ENCODE results near the gene FAM187B.
A peak's percentile ranks its signal among the peaks of the same experiment; 100 is the strongest.

The FAM187B gene

DNA sequence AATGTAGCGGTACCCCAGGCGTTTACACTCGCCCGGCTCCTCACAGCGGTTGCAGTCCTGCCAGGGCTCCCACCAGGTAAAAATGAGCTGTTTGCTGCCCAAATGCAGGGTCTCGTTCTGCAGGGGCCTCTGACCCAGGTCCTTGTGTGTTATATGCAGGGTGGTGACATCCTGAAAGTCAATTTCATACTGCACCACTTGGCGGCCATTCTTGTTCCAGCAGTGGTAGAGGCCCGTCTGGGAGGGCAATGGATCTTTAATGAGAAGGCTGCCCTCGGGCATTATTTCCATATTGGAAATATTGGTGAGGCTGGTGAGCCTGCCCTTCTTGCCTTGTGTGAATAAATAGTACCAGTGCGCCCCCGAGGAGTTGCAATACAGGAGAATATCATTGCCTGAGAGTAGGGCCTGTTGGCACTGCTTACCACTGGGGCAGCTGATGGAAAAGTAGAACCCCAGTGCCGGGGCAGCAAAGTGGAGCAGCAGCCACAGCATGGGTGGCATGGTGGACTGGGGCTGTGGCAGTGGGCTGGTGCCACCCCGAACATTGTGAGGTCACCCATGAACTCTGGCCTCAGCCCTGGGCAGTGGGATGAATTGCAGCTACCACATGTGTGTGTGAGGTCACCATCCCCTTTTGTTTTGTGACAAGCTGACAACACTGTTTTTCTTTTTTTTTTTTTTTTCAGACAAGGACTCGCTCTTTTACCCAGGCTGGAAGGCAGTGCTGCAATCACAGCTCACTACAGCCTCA is at the start of gene FAM187B:
TSS of gene FAM187B (minus strand) at position 563 of the 754 bp plus-strand sequence. CDS start at position 504, 59 bp downstream.
- no peak for DNase-seq (ENCODE audit: low read depth, low spot score)

DNA sequence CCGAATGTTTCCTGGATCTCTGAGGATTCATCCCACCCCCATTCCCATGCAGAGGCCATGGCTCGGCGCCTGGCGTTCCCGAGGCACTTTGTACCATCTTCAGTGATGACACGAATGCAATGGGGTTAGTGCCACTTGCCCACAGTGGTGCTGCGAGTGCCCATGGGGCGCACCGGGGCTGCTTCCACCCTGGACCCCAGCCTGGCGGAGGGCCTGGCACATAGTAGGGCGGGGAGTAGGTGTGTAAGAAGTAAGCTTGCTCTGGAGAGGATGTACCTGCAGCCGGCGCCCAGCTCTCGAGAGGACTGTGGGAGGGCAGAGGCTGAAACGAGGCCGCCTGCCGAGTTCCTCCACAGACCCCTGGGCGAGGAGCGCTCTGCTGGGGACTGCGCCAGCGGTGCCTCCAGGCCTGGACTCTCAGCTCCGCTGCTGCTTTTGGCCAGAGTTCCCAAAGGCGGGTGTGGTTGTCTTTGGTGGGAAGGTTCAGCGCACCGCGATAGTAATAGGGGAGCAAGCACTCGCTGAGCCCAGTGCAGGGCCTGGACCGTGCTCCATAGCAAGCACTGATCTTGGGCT is 48.3 kb upstream of the FAM187B start:
- no peak for DNase-seq (ENCODE audit: low read depth, low spot score)

DNA sequence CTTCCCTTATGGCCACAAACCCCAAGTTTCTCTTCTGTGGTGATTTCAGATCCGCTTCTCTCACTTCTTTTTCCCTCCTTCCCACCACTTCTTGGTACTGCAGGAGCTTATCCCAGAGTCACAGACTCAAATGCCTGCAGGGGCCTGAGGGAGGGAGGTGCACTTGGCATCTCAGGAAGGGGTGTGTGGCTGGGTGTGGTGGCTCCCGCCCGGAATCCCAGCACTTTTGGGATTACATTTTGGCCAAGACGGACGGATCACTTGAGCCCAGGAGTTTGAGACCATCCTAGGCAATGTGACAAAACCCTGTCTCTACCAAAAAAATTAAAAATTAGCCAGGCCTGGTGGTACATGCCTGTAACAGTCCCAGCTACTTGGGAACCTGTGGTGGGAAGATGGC is 45.8 kb upstream of the FAM187B start:
- no peak for DNase-seq (ENCODE audit: low read depth, low spot score)

DNA sequence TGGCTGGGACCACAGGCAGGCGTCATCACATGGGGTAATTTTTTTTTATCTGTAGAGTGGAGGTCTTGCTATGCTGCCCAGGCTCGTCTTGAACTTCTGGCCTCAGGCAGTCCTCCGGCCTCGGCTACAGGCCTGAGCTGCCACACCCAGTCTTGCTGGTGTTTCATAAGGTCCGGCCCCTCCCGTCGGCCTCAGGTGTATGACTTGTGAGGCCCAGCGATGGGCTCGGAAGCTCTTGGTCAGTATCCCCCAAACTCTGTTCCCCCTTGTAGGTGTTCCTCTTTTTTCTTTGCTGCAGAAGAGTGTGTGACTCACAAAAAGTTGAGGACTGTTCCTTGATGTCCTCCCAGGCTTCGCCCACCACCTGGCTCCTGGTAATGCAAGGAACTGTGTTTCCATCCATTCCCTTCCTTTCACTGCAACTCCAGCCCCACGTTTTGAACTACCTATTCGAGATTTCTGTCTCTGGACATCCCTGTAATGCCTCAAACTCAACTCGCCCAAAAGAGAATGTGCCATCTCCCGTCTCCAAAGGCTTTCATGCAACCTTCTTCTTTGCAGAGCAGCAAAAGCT is 45.2 kb upstream of the FAM187B start:
- DNase-seq (ENCODE audit: low read depth, low spot score) = no peak

DNA sequence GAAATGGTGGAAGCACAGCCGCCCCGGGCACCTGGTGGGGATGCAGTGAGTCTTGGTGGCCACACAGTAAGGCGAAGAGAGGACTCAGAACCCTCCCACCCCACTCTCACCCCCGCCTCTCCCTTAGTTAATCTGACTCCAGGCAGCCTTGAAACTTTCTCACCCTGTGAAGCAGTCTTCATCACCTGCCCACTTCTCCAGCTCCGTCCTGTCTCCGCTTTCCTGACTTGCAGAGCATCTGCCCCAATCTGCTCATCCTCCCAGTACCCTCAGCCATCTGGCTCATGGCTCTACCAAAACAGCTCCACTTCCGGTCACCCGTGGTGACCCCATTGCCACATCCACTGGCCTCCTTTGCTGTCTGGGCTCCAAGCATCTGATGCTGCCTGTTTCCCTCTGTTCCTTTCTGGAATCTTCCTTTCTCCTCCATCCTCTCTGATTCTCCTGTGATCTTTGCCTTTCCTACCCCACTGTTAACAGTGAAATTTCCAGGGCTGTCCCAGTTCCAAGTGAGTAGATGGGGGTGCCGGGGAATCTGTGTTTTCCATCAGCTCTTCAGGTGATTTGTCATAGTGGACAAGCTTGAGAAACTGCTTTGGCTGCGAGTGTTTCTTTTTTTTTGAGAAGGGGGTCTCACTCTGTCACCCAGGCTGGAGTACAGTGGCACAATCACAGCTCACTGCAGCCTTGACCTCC is 44.6 kb upstream of the FAM187B start:
- DNase-seq (ENCODE audit: low read depth, low spot score) = no peak

DNA sequence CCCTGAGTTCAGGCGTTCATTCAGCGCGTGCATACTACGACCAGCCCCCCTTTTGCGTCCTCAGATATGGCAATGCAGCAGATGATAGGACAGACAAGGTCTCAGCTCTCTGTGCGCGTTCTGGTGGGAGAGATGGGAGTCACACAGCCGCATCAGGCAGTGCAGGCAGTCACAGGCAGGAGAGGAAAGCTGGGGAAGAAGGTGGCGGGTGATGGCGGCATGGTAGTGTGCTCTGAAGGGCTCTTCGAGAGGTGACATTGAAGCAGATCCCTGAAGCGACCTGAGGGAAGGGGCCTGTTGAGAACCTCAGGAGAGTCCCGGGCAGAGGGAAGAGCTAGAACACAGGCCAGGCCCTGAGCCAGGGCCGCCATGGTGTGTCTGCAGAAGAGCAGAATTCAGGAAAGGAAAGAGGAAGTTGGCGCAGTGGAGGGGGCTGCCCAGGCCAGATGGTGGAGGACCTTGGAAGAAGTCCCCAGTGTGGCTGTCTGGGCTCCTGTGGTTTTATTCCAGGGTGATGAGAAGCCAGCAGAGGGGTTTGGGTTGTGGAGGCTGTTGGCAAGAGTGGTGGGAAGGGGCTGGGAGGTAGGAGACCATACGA is 43.7 kb upstream of the FAM187B start:
- DNase-seq (ENCODE audit: low read depth, low spot score) = no peak

DNA sequence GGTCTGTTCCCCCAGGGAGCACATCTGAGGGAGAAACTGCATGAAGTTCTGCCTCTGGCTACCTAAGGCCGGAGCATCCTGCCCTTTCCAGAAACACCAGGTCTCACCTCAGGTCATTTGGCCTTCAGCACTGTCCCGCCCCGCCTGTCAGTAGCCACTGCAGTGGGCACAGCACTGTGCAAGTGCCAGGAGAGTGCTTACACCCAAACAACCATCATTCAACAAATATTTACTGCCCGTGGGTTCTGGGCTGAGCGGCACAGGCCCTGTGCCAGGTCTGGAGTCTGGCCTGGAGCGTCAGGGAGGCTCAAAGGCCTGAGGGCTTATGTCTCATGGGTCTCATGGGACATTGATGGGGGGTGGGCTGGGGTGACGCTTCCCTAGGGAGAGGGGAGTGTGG is 43.0 kb upstream of the FAM187B start:
- no peak for DNase-seq (ENCODE audit: low read depth, low spot score)

DNA sequence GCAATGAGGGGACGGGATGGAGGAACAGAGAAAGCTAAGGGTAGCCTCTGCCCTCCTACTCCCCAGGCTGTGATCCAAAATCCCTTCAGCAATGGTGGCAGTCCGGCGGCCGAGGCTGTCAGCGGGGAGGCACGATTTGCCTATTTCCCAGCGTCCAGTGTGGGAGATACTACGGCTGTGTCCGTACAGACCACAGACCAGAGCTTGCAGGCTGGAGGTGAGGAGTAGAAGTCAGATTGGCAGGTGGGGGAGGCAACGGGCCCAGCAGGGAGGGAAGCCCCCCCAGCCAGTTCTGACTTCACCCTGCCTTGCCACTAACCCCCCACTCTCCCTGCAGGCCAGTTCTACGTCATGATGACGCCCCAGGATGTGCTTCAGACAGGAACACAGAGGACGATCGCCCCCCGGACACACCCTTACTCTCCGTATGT is 41.9 kb upstream of the FAM187B start:
- no peak for DNase-seq (ENCODE audit: low read depth, low spot score)

DNA sequence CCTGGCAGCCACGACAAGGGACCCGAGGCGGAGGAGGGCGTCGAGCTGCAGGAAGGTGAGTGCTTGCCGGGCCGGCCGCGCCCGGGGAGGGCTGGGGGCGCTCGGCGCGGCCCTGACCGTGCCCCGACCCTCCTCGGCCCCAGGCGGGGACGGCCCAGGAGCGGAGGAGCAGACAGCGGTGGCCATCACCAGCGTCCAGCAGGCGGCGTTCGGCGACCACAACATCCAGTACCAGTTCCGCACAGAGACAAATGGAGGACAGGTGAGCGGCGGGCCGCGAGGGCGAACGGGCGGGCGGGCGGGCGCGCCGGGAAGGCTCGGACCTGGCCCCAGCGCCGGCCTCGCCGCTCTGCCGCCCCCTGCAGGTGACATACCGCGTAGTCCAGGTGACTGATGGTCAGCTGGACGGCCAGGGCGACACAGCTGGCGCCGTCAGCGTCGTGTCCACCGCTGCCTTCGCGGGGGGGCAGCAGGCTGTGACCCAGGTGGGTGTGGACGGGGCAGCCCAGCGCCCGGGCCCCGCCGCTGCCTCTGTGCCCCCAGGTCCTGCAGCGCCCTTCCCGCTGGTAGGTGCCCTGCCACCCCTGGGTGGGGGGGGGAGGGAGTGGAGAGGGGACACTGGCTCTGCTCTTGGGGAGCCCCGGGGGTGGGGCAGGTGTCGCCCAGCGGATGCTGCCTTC is 41.0 kb upstream of the FAM187B start:
- peak; percentile 35 for DNase-seq (ENCODE audit: low read depth, low spot score)

DNA sequence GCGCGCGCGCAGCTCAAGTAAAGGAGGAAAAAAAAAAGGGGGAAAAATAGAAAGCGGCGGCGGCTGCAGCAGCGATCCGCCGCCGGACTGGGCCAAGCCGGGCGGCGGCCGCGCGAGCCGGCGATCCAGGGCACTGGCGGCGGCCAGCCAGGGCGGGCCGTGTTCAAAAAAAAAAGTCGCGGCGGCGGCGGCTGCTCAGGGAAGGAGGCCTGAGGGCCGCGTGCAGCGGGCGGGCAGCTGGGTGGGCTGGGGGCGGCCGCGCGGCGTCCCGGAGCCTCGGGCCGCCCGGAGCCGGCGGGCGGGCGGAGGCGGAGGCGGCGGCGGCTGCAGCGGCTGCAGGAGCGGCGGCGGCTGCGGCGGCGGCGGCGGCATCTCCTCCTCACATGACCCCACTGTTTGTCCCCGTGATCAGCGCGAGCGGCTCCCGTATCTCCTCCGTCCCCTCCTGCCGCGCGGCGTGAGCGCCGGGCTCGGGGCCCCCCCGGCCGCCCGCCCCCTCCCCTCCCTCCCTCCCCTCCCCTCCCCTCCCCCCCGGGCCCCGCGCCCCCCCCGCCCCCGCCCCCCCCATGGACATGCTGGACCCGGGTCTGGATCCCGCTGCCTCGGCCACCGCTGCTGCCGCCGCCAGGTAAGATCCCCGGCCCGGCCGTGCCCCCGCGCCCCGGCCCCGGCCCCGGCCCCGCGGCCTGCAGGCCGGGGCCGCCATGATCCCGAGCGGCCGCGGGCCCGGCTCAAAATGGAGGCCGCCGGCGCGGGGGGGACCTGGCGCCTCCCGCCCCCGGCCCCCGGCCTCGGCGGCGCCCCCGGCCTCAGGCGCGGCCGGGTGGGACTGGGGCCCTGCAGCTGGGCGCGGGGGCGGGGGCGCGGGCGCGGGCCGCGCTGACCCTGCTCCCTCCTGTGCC is 40.2 kb upstream of the FAM187B start, which contains the start of gene USF2:
TSS of gene USF2 (plus strand) at position 427 of the 902 bp plus-strand sequence. CDS start at position 567, 140 bp downstream.
- peak; percentile 34 for DNase-seq (ENCODE audit: low read depth, low spot score)

DNA sequence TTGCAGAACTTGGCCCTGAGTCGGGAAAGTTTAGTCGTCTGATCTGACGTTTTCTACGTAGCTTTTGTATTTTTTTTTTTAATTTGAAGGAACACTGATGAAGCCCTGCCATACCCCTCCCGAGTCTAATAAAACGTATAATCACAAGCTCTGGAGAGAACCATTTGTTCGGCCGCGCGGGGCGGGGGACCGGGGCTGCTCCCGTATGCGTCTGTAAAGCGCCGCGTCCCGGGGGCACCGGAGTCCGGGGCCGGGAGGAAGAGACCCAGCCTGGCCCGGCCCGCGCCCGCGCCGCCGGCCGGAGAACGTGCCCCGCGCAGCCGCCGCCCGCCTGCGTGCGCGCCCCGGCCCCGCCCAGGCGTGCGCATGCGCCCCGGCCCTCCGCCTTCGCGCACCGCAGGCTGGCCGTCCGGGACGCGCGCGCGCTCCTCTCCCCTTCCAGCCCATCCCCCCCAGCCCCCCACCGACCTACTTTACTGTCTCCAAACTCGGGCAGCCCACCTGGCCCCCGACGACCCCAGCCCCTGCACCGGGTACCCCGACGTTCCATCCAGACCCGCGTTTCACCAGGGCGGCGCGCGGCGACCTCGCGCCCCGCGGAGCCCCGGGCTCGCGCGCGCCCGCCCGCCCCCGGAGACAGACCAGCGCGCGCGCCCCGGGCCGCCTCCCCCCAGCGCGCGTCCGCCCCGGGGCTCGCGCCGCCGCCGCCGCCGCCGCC is 39.4 kb upstream of the FAM187B start:
- peak; percentile 27 for DNase-seq (ENCODE audit: low read depth, low spot score)

DNA sequence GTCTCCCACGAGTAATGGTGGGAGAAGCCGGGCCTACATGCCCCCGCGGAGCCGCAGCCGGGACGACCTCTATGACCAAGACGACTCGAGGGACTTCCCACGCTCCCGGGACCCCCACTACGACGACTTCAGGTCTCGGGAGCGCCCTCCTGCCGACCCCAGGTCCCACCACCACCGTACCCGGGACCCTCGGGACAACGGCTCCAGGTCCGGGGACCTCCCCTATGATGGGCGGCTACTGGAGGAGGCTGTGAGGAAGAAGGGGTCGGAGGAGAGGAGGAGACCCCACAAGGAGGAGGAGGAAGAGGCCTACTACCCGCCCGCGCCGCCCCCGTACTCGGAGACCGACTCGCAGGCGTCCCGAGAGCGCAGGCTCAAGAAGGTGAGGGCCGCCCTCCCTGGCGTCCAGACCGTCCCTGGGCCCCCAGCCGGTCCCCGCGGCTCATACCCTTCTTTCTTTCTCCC is 38.8 kb upstream of the FAM187B start:
- DNase-seq (ENCODE audit: low read depth, low spot score) = no peak

DNA sequence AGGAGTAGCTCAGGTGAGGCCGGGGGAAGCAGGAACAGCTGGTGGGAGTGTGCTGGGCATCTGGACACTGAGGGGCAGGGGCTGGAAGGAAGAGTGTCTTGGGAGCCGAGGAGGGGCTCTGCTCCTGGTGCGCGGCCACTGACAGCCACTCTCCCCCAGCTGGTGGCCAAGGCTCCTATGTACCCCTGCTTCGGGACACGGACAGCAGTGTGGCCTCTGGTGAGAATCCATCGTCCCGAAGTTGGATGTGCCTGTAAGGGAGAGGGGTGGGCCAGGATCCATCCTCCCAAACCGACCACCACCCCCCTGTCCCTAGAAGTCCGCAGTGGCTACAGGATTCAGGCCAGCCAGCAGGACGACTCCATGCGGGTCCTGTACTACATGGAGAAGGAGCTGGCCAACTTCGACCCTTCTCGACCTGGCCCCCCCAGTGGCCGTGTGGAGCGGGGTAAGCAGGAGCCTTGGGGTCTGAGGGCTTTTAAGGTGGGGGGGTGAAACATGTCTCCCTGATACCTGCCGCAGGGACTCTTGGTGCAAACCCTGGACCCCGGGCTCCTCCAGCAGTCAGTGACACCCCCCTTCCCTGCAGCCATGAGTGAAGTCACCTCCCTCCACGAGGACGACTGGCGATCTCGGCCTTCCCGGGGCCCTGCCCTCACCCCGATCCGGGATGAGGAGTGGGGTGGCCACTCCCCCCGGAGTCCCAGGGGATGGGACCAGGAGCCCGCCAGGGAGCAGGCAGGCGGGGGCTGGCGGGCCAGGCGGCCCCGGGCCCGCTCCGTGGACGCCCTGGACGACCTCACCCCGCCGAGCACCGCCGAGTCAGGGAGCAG is 38.2 kb upstream of the FAM187B start:
- no peak for DNase-seq (ENCODE audit: low read depth, low spot score)

DNA sequence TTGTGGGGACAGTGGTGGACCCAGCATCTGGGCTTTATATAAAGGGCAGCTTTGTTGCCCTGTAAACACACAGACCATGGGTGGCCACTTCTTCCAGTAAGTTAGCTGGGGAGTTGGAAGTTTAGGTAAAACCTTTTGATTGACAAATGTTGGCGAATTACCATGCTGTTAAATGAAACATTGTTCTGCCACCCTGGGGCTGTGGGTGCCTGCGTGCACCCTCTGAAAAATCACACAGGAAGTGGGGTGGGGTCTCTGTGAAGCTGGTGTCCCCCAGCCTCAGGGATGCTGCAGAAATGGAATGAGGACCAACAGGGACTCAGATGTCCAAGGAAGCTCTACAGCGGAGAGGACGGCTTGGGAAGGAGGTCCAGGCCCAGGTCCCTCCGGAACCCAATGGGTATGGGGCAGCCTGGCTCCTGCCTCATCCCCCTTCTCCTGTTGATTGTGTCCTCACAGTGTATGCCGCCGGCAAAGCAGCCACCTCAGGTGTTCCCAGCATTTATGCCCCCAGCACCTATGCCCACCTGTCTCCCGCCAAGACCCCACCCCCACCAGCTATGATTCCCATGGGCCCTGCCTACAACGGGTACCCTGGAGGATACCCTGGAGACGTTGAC is 37.5 kb upstream of the FAM187B start:
- no peak for DNase-seq (ENCODE audit: low read depth, low spot score)

DNA sequence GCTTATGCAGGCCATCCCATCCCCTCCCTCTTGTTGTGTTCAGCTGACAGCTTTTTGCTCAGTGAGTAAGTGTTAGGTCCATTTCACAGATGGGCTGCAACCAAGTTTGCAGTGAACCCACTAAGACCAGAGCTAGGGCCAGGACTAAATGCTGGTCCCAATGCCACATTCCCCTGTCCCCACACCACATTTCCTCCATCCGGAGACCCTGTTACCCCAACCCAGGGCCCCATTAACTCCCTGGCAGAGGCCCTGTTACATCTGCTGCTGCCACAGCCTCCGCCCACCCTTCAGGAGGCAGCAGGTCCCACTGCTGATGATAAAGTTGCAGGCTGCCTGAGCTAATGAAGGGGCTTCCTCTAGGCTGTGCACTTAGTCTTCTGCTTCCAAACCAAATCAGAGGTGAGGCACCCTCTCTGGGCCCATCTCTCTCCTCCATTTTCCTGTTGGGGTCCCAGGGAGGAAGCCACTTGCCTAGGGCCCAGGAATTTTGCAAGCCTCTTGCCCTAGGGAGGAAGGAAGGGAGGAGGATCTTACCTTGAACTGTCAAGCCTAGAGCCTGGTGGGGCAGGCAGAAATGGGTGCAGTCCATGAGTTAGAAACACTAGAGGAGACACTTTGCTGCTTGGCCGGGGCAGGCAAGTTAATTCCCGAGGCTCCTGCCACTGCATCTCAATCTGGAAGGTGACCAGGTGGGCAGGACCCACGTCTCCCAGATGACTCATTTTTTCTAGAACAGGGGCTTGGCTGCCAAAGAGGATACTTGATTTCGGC is 36.8 kb upstream of the FAM187B start:
- DNase-seq (ENCODE audit: low read depth, low spot score) = no peak

DNA sequence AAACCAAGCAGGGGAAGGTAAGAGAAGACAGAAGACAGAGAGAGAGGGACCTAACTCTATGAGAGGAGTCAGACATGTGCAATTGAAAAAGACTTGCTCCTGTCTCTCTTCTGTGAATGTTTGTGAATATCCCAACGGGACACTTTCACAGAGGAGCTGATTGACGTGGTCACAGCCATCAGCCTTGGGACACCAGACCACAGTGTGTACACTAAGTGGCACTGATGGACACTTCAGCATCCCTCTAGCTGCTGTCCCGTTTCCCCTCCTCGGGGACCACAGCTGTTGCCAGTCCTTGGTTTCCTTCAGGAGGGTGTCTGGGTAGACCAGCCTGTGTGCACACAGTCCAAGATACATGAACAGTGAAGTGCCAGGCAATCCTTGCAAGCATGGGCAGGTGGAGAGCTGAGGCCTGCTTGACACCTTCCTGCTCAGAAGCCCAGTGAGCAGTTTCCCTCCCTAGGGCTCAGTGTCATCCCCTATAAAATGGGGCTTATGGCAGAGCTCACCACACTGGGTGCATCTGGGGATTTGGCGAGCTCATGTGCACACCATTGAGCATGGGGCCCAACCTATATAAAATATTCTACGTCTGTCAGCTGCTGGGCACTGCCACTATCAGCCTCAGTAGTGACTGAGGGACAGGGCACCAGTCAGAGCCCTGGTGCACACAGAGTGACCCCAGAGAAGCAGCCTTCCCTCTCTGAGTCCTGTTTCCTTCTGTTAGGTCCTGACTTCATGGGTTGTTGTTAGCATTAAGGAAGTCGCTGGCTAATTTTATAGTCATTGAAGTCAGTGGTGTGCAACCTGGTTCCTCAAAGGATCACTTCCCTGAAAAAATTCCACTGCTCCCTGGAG is 36.0 kb upstream of the FAM187B start:
- no peak for DNase-seq (ENCODE audit: low read depth, low spot score)

Data from activated naive CD8-positive, alpha-beta T cell treated with anti-CD3 and anti-CD28 coated beads, Interleukin-2, amount 50 U/mL, for 16 hours (primary cell).